CD4-positive, alpha-beta T cell treated with Interleukin-15 for 1 hour (primary cell): ENCODE measurements around the gene FEN1.

ENCODE experiments used
- DNase-seq: peaks from one replicate; pipeline ENCODE4 v3.0.0-alpha.2; 2020

FEN1 gene

DNA sequence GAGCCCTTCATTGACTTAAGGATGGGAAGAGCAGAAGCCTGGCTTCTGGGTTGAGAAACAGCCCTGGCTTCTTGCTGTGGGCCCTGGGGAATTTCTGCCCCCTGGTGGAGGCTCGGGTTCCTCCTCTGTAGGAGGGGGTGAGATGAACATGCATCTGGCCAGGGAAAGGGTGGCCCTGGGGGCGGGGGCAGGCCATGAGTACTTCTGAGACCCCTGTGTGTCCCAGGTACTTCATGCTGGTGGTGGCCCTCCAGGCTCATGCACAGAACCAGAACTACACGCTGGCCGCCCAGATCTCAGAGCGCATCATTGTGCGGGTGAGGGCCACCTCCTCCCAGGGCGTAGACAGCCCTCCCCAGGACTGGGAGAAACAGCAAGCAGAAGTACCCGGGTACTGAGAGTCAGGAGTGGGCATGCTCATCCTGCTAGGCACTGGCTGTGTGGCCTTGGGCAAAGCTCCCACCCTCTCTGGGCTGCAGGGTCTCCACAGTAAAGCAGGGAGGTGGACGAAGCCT, 16.1 kb upstream of the FEN1 start:
- peak; percentile 33 for DNase-seq

DNA sequence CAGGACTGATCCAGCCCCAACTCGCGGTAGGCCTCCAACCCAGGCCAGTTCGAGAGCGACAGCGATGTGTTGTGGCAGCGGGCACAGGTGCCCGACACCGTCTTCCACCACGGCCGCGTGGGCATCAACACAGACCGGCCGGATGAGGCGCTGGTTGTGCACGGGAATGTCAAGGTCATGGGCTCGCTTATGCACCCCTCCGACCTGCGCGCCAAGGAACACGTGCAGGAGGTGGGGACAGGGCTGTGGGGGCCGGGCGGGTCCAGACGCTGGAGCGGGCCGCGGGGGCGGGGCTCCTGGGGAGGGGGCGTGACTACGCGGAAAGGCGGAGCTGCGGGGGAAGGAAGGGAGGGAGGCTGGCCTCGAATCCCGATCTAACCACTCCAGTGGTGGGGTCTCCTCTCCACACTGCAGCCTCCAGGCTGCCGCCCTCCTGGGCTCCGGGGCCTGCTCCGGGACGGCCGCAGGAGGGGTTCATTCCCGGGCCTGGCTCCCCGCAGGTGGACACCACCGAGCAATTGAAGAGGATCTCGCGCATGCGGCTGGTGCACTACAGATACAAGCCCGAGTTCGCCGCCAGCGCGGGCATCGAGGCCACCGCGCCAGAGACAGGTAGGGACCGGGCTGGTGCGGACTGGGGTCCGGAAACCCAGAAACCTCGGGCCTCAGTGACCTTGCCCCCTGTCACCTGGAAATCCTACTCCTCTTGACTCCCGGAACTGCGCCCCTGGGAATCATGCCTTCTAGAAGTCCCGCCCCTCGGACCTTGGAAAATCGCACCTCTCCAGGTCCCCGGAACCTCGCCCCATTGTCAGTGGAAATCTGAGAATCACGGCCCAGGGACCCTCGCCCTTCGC, 15.2 kb upstream of the FEN1 start:
- peak; percentile 63 for DNase-seq

DNA sequence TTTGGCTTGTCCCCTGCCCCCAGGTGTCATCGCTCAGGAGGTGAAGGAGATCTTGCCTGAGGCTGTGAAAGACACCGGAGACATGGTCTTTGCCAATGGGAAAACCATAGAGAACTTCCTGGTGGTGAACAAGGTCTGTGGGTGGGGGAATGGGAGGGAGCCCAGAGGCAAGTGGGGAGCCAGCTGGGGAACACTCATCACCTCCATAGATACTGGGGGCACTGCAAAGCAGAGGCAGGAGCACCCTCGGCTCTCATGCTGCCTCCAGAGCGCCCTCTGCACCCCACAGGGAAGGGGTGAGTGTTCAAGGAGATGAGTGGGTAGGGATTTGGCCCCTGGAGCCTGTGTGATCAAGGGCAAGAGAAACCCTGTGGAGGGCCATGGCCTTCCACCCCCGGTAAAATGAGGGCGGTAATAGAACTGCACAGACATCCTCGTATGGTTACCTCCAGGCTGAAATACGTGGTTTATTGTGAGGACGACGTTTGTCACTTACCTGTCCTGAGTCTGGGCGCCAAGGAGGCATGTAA, 14.3 kb upstream of the FEN1 start:
- DNase-seq = no peak

DNA sequence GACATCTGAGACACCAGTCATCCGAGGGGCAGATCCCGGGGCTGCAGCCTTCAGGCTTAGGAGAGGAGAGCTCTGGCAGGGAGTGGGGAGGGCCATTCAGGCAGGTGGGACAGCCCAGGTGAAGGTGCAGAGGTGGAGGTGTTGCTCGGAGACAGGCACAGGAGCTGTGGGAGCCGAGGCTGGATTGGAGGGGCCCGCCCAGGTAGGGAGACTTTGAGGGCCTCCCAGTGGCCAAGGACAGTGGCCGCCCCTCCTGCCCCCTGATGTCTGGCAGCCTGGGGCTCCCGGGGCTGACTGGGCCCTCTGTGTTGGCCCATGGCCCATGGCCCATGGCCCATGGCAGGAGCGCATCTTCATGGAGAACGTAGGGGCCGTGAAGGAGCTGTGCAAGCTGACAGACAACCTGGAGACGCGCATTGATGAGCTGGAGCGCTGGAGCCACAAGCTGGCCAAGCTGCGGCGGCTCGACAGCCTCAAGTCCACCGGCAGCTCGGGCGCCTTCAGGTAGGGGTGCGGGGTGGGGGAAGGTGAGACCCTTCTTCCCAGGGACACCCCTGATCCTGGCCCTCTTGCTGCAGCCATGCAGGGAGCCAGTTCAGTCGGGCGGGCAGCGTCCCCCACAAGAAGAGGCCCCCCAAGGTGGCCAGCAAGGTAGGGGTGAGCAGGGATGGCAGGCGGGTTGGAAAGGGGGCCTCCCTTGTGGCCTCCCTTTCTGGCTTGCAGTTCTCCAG, 13.6 kb upstream of the FEN1 start:
- no peak for DNase-seq

DNA sequence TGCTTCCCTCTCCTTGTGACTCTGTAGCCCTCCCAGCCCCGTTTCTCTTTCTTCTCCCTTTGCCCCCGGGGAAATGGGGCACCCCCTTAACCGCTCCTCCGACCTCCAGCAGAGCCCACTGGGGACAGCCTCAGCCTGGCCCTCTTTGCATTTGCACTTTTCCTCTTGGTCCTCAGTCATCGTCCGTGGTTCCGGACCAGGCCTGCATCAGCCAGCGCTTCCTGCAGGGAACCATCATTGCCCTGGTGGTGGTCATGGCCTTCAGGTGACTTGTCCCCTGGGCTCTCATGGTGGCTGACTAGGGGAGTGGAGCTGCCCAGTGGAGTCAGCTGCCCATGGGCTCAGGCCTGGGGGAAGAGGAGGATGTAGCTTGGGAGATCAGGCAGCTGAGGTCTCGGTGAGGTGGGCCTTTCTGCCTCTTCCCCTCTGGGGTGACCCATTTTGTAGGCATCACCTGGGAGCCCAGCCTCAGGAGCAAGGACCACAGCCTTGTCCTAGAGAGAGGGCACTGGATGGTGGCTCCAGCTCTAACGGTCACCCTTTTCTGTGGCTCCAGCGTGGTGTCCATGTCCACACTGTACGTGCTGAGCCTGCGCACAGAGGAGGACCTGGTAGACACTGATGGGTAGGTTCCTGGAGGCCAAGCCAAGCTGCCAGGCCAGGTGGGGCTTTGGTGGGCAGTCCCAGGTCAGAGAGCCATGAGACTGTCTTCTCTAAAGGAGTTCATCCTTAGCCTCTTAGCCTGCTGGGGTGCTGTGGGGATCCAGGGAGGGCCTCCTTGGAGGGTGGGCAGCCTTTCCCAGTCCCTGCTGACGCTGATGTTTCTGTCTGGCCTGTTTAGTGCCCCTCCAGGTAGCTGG, 12.8 kb upstream of the FEN1 start:
- DNase-seq = no peak

DNA sequence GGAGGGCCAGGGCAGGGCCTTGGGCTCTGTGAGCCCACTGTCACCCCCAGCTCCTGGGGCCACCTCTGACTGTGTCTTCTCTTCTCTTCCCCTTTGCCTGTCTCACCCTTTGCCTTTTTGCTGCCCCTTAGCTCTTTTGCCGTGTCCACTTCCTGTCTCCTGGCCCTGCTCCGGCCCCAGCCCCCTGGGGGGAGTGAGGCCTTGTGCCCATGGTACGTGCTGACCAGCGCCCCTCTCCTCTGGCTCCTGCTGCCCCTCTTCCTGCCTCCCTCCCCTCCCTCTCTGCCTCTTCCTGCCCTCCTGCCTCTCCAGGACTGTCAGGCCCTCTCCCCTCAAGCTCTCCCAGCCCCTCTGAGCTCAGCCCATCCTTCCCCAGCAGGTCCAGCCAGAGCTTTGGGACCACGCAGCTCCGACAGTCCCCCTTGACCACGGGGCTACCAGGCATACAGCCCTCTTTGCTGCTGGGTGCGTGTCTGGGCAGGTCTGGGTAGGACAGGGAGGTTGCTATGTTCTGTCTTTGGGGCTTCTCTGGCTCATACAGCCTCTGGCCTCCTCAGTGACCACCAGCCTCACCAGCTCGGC, 12.0 kb upstream of the FEN1 start:
- DNase-seq = no peak

DNA sequence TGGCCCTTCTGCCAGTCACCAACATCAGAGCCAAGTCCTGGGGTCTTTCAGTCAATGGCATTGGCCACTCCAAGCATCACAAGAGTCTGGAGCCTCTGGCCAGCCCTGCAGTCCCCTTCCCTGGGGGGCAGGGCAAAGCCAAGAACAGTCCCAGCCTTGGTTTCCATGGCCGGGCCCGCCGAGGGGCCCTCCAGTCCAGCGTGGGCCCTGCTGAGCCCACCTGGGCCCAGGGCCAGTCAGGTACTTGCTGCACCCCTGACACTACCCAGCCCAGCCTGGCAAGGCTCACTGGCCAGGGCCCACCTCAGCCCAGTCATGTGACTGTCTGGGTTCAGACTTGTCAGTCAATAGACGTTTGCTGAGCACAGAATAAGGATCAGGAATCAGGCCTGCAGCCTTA, 11.1 kb upstream of the FEN1 start:
- DNase-seq = no peak

DNA sequence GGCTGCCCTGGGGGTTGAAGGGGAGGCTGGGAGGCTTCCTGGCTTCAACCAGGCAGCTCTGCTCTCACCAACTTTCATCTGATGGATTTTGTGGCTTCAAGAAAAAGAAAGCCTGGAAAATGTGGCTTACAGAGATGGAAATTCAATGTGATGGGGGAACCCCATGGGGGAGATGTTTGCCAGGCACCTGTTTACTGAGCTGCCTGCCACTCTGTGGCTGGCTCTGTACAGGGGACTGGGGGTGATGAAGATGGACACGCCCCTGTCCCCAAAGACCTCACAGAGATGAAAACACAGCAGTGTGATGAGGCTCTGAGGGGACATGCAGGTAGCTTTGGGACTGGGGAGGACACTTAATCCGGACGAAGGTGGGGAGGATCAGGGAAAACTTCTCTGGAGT, 10.4 kb upstream of the FEN1 start:
- DNase-seq = no peak

DNA sequence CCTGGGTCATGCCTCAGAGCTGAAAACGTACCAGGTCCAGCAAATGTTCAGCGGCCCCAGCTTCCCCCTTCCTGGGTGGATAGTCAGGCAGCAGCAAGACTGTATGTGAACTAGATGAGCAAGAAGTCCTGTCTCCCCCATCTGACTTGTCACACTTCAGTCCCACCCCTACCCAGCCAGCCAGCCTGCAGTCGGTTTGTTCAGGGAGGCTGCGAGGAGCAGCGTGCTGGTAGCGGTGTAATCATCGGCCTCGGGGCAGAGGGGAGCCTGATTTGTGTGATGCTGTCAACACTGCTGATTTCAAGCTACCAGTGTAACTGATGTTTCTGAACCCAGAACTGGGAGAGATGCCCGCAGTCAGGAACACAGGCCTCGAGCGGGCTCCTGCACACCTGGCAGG, 9.9 kb upstream of the FEN1 start:
- no peak for DNase-seq

DNA sequence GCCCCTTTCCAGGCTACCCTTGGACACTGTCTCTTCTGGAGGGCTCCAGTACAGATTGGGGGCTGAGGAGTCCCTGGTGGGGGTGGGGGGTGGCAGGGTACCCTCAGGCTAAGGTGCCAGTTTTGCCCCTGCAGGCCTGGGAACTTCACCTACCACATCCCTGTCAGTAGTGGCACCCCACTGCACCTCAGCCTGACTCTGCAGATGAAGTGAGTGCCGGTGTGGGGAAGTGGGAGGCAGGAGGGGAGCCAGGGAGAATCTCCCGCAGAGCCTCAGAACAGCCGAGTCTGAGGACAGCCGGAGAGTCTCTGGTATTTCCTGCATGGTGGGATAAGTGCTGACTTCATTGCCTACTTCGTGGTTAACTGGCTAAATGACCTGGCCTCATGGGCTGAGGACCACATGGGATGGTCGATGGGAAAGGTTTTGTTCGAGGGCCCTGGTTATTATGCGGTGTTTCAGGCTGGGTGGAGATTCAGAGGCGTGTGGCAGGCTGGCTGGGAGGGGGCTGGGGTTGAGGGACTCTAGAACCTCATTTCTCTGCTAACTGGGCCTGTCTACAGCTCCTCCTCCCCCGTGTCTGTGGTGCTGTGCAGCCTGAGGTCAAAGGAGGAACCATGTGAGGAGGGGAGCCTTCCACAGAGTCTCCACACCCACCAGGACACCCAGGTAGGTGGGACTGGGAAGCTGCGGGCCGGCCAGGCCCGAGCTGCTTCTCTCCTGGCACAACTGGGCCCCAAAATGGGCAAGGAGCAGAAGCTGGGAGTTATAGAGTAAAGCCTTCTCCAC, 8.8 kb upstream of the FEN1 start:
- DNase-seq = no peak

DNA sequence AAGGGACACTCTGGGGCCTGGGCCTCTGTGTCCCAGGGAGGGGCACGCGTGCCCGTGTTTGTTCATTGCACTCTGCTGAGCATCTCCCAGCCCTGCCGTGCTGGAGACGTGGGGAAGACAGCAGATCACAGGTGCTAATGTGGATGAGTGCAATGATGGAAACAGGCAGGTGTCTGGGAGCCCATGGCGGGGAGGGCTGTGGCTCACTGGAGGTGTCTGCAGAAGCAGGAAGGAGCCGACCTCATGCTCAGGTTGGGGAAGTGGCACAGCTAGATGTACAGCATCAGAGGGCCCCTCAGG, 8.3 kb upstream of the FEN1 start:
- DNase-seq = no peak

DNA sequence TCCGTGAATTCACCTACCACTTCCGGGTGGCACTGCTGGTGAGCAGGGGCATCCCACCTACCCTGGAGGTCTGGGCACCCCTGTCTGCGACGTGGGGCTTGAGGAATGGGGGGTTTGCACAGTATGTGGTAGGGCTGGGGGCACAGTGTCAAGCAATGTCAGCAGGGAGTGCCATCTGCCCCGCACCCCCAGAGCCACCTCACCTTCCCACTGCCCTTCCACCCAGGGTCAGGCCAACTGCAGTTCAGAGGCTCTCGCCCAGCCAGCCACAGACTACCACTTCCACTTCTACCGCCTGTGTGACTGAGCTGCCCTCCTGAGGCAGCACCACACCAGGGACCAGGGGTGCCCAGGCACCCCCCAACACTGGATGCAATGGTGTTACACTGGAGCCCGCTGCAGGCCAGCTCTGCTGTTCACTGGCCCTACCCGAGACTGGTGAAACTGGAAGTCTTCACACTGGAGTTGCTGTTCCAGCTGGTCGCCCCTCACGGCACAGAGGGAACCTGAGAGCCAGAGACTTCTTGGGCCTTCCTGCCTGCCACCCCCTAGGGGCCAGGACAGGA, 6.8 kb upstream of the FEN1 start:
- DNase-seq = no peak

DNA sequence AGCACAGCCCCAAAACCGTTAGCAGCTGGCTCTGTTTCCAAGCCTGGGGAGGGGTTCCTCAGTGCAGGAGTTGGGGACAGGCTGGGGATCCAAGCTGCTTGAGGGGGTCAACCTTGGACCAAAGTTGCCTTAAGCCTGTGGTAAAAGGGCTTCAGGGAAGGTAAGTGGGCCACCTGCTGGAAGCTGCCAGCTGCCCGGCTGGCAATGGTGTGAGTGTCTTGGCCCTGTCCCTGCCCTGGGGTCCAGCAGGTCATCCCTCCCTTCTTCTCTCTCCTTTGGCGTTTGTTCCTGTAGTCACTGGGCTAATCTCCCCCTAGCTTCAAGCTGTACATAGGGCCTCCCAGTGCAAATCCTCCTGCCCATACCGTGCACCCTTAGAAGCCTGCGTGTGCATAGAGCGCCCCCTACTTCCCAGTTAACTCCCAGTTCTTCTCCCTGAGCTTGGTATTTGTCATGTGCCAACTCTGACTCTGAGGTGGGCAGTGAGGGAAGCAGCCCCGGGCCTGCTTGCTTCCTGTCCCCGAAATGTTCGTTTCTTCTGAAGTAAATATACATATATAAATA, 4.7 kb upstream of the FEN1 start:
- no peak for DNase-seq

DNA sequence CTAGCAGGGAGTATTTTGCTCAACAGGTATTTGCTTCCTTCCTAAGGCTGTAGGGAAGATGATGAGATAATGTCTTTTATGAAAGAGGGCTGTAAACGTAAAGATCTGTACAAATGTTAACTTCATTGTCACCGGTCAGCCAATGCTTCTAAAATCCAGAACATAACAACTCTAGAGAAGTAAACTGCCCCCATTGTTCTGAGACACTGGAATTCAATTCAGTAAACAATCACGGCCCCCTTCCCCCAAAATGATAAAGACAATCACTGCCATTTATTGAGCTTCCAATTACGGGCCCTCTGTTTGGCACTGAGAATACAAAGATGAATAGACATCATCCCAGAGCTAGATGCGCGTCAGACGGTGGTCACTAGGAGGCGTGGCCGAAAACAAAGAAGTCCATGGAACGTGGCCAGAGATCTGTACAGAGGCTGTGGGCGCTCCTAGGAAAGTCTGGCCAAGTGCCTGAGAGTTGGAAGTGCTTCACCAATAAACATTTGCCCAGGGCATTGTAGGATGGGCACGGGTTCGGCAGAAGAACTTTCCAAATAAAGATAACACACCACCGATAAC, 888 bp upstream of the FEN1 start:
- peak; percentile 56 for DNase-seq

DNA sequence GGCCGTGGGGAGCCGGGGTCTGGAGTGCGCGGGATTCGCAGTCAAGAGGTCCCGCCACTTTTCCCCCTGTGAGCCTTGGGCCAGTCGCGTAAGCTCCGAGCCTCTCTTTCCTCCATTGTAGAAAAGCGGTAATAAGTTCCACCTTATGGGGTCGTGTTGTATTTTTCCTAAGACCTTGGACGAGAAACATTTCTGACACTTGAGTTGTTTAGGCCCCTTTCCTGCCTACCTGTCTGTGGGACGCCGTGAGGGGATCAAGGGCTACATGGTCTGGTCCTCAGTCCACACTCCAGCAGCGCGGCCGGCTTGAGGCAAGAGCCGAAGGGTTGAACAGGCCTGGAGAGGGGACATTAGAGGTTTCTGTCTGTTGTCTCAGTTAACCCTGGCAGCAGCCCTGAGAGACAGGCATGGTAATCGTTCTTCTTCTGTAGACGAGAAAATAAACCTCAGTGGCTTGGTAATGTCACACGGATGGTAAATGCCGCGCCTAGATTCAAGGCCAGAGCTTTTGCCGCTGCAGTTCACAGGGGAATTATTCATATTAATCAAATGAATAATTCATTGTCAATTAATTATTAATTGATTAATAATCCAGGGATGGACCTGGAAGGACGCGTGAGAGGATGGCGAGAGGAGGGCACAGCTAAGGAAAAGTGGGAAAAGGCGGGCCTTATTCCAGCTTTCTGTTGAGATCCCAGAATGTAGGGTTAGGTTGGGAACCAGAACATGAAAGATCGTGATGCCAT, 545 bp downstream of the FEN1 start:
- DNase-seq = no peak

DNA sequence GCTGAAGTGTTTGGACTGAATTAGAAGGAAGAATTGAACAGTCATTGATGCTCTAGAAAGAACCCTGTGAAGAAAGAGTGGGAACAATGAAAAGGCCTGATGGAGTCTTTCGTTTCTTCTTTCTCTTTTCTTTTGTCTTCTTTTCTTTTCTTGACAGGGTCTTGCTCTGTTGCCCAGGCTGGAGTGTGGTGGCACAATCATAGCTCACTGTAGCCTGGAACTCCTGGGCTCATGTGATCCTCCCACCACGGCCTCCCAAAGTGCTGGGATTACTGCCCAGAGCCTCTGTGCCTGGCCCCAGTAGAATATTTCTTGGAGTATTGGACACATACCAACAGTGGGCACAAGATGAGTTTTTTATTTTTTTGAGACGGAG, 1.1 kb downstream of the FEN1 start:
- DNase-seq = no peak

DNA sequence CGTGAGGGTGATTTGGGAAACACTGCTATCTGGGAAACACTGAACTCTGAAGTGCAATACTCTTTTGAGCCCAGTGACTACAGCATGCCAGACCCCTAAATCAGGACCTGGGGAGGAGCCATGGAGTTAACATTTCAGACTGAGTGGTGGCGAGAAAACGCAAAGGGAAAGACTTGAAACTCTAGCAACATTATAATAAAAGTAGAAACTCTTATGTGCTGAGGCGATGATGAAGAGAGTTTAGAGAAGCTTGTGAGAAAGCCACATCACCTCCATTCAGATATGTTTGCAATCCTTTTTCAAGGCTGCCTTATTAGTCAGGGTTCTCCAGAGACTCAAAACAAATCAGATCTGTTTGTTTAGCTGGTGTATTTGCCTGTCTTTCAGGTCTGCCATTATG, 1.9 kb downstream of the FEN1 start:
- DNase-seq = no peak

DNA sequence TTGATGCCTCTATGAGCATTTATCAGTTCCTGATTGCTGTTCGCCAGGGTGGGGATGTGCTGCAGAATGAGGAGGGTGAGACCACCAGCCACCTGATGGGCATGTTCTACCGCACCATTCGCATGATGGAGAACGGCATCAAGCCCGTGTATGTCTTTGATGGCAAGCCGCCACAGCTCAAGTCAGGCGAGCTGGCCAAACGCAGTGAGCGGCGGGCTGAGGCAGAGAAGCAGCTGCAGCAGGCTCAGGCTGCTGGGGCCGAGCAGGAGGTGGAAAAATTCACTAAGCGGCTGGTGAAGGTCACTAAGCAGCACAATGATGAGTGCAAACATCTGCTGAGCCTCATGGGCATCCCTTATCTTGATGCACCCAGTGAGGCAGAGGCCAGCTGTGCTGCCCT, 2.7 kb downstream of the FEN1 start:
- DNase-seq = no peak

DNA sequence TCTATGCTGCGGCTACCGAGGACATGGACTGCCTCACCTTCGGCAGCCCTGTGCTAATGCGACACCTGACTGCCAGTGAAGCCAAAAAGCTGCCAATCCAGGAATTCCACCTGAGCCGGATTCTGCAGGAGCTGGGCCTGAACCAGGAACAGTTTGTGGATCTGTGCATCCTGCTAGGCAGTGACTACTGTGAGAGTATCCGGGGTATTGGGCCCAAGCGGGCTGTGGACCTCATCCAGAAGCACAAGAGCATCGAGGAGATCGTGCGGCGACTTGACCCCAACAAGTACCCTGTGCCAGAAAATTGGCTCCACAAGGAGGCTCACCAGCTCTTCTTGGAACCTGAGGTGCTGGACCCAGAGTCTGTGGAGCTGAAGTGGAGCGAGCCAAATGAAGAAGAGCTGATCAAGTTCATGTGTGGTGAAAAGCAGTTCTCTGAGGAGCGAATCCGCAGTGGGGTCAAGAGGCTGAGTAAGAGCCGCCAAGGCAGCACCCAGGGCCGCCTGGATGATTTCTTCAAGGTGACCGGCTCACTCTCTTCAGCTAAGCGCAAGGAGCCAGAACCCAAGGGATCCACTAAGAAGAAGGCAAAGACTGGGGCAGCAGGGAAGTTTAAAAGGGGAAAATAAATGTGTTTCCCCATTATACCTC, 3.3 kb downstream of the FEN1 start:
- DNase-seq = no peak
